BE2C (cell line): Measurements from ENCODE around the gene FBXW12.

Source experiments
- DNase-seq: peaks from one replicate; pipeline ENCODE4 v3.0.0-alpha.2; 2020
- H3K27me3 ChIP-seq: fragments of 250-450 bp; sonication (Bioruptor Pico); 2 replicates; pipeline ENCODE4 v1.5.1; 2020; ENCODE audit warnings: mild to moderate bottlenecking
- H3K36me3 ChIP-seq: fragments of 250-450 bp; sonication (Bioruptor Pico); 2 replicates; pipeline ENCODE4 v1.5.1; 2020; ENCODE audit warnings: mild to moderate bottlenecking
- H3K4me1 ChIP-seq: fragments of 250-450 bp; sonication (Bioruptor Pico); 2 replicates; pipeline ENCODE4 v1.5.1; 2020
- H3K4me3 ChIP-seq: 2 replicates; pipeline ENCODE4 v1.5.1; 2011; ENCODE audit warnings: low read depth, low read length
- H3K9me3 ChIP-seq: fragments of 250-450 bp; sonication (Bioruptor Pico); 2 replicates; pipeline ENCODE4 v1.5.1; 2020
- CTCF ChIP-seq: IDR thresholded peaks from 2 replicates; pipeline ENCODE4 v1.5.1; 2012; ENCODE audit warnings: mild to moderate bottlenecking, low read depth, low read length

The FBXW12 gene

GRCh38 chr3:48406443-48407431 lies 34.7 kb downstream of the FBXW12 start:
- Histone ChIP-seq H3K9me3 (no peaks in the 10 kb centered on the region), H3K4me3 (no peak overlapping the region), H3K36me3 (no peaks in the 10 kb centered on the region), H3K4me1 (no peaks in the 10 kb centered on the region), H3K27me3 (no peaks in the 10 kb centered on the region)
- DNase-seq, result peak; percentile 1
- no peak for TF ChIP-seq CTCF

GRCh38 chr3:48407542-48408099 lies 35.6 kb downstream of the FBXW12 start:
- Histone ChIP-seq H3K4me3 (no peak overlapping the region), H3K27me3 (no peaks in the 10 kb centered on the region), H3K36me3 (no peaks in the 10 kb centered on the region), H3K9me3 (no peaks in the 10 kb centered on the region), H3K4me1 (no peaks in the 10 kb centered on the region)
- DNase-seq, result no peak
- TF ChIP-seq CTCF, result no peak

- H3K27me3 ChIP-seq, result no peaks in the 10 kb centered on the region
- TF ChIP-seq CTCF, result no peak
- no peaks in the 10 kb centered on the region for H3K9me3 ChIP-seq
- H3K36me3 ChIP-seq, result no peaks in the 10 kb centered on the region
- H3K4me1 ChIP-seq, result no peaks in the 10 kb centered on the region
- peak; percentile 7 for DNase-seq
- H3K4me3 ChIP-seq, result no peak overlapping the region
These were observed 36.8 kb downstream of the FBXW12 start for GRCh38 chr3:48408823-48409281.

GRCh38 chr3:48409291-48410201 lies 37.5 kb downstream of the FBXW12 start:
- Histone ChIP-seq H3K27me3 (no peaks in the 10 kb centered on the region), H3K4me3 (no peak overlapping the region), H3K36me3 (no peaks in the 10 kb centered on the region), H3K4me1 (no peaks in the 10 kb centered on the region), H3K9me3 (no peaks in the 10 kb centered on the region)
- DNase-seq, result peak; percentile 1
- TF ChIP-seq CTCF, result no peak

GRCh38 chr3:48410205-48411040 lies 38.4 kb downstream of the FBXW12 start:
- H3K4me3 ChIP-seq, result no peak overlapping the region
- DNase-seq, result peak; percentile 2
- H3K36me3 ChIP-seq, result no peaks in the 10 kb centered on the region
- no peak for TF ChIP-seq CTCF
- H3K27me3 ChIP-seq, result no peaks in the 10 kb centered on the region
- no peaks in the 10 kb centered on the region for H3K4me1 ChIP-seq
- no peaks in the 10 kb centered on the region for H3K9me3 ChIP-seq
